Measurements from ENCODE around the gene BTBD8. TPM values are rescaled to one million over a fixed set of nuclear protein-coding genes. Genes with fewer than 3 reads are reported as not detected.
A peak's percentile ranks its signal among the peaks of the same experiment; 100 is the strongest.

The BTBD8 gene
- total RNA-seq, 1 experiment from 2014 or later, result 1.8 TPM

DNA sequence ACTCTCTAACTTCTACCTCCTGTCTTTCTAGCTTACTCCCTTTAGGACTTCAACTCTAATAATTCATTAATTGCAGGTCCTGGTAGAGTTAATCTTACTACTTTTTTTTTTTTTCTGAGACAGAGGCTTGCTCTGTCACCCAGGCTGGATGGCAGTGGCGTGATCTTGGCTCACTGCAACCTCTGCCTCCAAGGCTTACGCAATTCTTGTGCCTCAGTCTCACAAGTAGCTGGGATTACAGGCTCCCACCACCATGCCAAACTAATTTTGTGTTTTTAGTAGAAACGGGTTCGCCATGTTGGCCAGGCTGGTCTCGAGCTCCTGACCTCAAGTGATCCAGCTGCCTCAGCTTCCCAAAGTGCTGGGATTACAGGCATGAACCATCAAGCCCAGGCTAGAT lies 15.7 kb downstream of the BTBD8 start:
- Mint-ChIP-seq H3K27me3 (ENCODE audit: insufficient read depth, unreplicated experiment) (no peaks in the 10 kb centered on the region), H3K9me3 (ENCODE audit: unreplicated experiment) (peaks cover 8% of the 10 kb centered on the region), H3K27ac (ENCODE audit: low read depth, unreplicated experiment) (peak overlapping the region; percentile 52), H3K4me1 (ENCODE audit: insufficient read depth, unreplicated experiment) (peaks cover 11% of the 10 kb centered on the region), H3K4me3 (ENCODE audit: unreplicated experiment) (no peak overlapping the region), H3K36me3 (ENCODE audit: insufficient read depth, unreplicated experiment) (no peaks in the 10 kb centered on the region)
- CTCF ChIA-PET, result no interaction called here
- intact Hi-C loops (cut with micrococcal nuclease), result no loop called here
- no peak for DNase-seq (ENCODE audit: unreplicated experiment)
- POLR2A ChIA-PET, result interaction anchor here (0.6 kb wide), 1 partner anchor 9 kb away, joined by 3 read pairs; no protein-coding TSS in a partner anchor
- BruUV-seq (replicated peaks), result no TSS peak
- TF ChIP-seq, protein P1, sequence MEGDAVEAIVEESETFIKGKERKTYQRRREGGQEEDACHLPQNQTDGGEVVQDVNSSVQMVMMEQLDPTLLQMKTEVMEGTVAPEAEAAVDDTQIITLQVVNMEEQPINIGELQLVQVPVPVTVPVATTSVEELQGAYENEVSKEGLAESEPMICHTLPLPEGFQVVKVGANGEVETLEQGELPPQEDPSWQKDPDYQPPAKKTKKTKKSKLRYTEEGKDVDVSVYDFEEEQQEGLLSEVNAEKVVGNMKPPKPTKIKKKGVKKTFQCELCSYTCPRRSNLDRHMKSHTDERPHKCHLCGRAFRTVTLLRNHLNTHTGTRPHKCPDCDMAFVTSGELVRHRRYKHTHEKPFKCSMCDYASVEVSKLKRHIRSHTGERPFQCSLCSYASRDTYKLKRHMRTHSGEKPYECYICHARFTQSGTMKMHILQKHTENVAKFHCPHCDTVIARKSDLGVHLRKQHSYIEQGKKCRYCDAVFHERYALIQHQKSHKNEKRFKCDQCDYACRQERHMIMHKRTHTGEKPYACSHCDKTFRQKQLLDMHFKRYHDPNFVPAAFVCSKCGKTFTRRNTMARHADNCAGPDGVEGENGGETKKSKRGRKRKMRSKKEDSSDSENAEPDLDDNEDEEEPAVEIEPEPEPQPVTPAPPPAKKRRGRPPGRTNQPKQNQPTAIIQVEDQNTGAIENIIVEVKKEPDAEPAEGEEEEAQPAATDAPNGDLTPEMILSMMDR (IDR thresholded peaks at IDR 0.05; ENCODE audit: unreplicated experiment), result no peak

DNA sequence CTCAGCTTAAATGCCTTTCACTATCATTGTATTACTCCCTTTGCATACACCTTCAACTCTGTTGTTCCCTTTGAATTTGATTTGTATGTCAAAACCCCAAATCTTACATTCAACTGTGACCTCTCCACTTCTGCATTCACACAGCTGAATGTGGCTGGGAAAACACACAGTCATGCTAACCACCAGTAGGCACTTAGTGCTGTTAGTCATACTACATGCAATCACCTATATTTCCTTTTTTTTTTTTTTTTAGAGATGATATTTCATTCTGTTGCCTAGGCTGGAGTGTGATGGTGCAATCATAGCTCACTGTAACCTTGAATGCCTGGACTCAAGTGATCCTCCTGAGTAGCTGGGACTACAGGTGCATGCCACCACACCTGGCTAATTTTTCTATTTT lies 16.2 kb downstream of the BTBD8 start:
- H3K27me3 Mint-ChIP-seq (ENCODE audit: insufficient read depth, unreplicated experiment), result no peaks in the 10 kb centered on the region
- TF ChIP-seq, protein P1 (IDR thresholded peaks at IDR 0.05; ENCODE audit: unreplicated experiment), result no peak
- H3K4me3 Mint-ChIP-seq (ENCODE audit: unreplicated experiment), result no peak overlapping the region
- no peaks in the 10 kb centered on the region for H3K36me3 Mint-ChIP-seq (ENCODE audit: insufficient read depth, unreplicated experiment)
- ChIA-PET POLR2A (interaction anchor here (0.6 kb wide), 1 partner anchor 8 kb away, joined by 3 read pairs; no protein-coding TSS in a partner anchor), CTCF (no interaction called here)
- H3K4me1 Mint-ChIP-seq (ENCODE audit: insufficient read depth, unreplicated experiment), result peaks cover 11% of the 10 kb centered on the region
- intact Hi-C loops (cut with micrococcal nuclease), result no loop called here
- DNase-seq (ENCODE audit: unreplicated experiment), result peak; percentile 37
- peaks cover 8% of the 10 kb centered on the region for H3K9me3 Mint-ChIP-seq (ENCODE audit: unreplicated experiment)
- peak overlapping the region; percentile 52 for H3K27ac Mint-ChIP-seq (ENCODE audit: low read depth, unreplicated experiment)
- no TSS peak for BruUV-seq (replicated peaks)

DNA sequence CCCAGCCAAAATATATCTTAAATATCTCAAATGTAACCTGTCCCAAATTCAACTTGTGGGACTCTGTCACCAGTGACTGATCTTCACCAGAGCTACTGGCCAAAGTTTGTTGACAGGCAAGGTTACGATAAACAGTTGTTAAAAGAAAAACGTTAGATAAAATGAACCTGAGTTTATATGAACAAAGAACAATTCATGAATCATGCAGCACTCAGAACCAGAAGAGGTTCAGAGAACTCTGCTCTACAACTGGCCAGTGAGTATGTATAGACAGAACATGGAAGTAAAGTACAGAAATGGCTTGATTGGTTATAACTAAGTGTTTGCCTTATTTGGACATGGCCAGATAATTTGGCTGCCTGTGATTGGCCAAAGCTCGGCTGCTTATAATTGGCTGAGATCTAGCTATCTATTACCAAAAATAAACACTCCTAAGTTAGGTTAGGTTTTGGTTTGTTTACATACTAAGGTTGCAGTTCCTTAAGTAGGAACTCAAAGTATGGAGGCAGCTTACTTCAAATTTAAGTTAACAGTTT lies 25.5 kb downstream of the BTBD8 start:
- H3K27ac Mint-ChIP-seq (ENCODE audit: low read depth, unreplicated experiment), result no peak overlapping the region
- peaks cover 7% of the 10 kb centered on the region for H3K36me3 Mint-ChIP-seq (ENCODE audit: insufficient read depth, unreplicated experiment)
- no peaks in the 10 kb centered on the region for H3K27me3 Mint-ChIP-seq (ENCODE audit: insufficient read depth, unreplicated experiment)
- H3K9me3 Mint-ChIP-seq (ENCODE audit: unreplicated experiment), result no peaks in the 10 kb centered on the region
- POLR2A ChIA-PET, result interaction anchor here (0.7 kb wide), 1 partner anchor 20 kb away, joined by 3 read pairs; no protein-coding TSS in a partner anchor
- intact Hi-C loops (cut with micrococcal nuclease), result no loop called here
- CTCF ChIA-PET, result no interaction called here
- no peak for DNase-seq (ENCODE audit: unreplicated experiment)
- TF ChIP-seq, protein P1 (IDR thresholded peaks at IDR 0.05; ENCODE audit: unreplicated experiment), result no peak
- no TSS peak for BruUV-seq (replicated peaks)
- H3K4me3 Mint-ChIP-seq (ENCODE audit: unreplicated experiment), result no peak overlapping the region
- H3K4me1 Mint-ChIP-seq (ENCODE audit: insufficient read depth, unreplicated experiment), result no peaks in the 10 kb centered on the region

DNA sequence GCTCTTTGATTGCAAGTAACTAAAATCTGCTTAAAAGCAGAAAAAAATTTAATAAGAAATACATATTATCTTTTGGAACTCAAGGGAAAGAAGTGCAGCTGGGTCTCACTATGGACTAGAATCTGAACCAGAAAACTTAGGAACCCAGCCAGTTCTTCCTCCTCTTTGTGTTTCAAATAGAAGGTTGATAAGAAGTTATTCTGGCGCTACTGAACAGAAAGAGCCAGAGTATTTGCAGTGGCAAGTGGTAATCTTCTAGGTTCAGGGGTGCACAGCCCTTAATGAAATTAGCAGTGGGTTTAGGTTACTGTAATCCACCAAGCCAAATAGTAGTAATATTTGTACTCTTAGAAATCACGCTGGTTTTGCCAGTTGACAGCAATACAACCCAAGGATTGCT lies 28.5 kb downstream of the BTBD8 start:
- TF ChIP-seq, protein P1 (IDR thresholded peaks at IDR 0.05; ENCODE audit: unreplicated experiment), result no peak
- H3K4me1 Mint-ChIP-seq (ENCODE audit: insufficient read depth, unreplicated experiment), result no peaks in the 10 kb centered on the region
- intact Hi-C loops (cut with micrococcal nuclease), result no loop called here
- ChIA-PET CTCF (interaction anchor here (0.5 to 0.6 kb wide), 2 partner anchors 9 to 99 kb away, joined by 3 to 4 read pairs; no protein-coding TSS in a partner anchor), POLR2A (no interaction called here)
- no peaks in the 10 kb centered on the region for H3K9me3 Mint-ChIP-seq (ENCODE audit: unreplicated experiment)
- H3K4me3 Mint-ChIP-seq (ENCODE audit: unreplicated experiment), result no peak overlapping the region
- no peaks in the 10 kb centered on the region for H3K27me3 Mint-ChIP-seq (ENCODE audit: insufficient read depth, unreplicated experiment)
- BruUV-seq (replicated peaks), result no TSS peak
- no peak overlapping the region for H3K27ac Mint-ChIP-seq (ENCODE audit: low read depth, unreplicated experiment)
- H3K36me3 Mint-ChIP-seq (ENCODE audit: insufficient read depth, unreplicated experiment), result peaks cover 7% of the 10 kb centered on the region
- DNase-seq (ENCODE audit: unreplicated experiment), result no peak

All from MCF 10A (cell line).